Loucy (cell line): Measurements from ENCODE around the gene CDK11A.

Source experiments
- CTCF ChIP-seq: fragments of 200-600 bp; sonication (generic); conservative IDR thresholded peaks from 2 replicates; pipeline ENCODE4 v1.5.1; 2014; ENCODE audit warnings: mild to moderate bottlenecking, antibody characterized with exemption, low read length
- EZH2phosphoT487 ChIP-seq: fragments of 200-600 bp; IDR thresholded peaks from 2 replicates; pipeline ENCODE4 v1.6.1; 2018; ENCODE audit warnings: antibody characterized with exemption, mild to moderate bottlenecking, moderate library complexity, borderline replicate concordance

GRCh38 chr1:1680912-1681273 lies 43.3 kb downstream of the CDK11A start:
- TF ChIP-seq CTCF = no peak
- TF ChIP-seq EZH2phosphoT487 = no peak
